Tibial artery (tissue), 4 donors: ENCODE data around the gene ACOX3.
A peak's percentile ranks its signal among the peaks of the same experiment; 100 is the strongest.

Experiments used
- DNase-seq, 2 donors: peaks; one replicate each; pipeline ENCODE4 v3.0.0-alpha.2; 2019
- H3K27ac ChIP-seq, 2 donors: fragments of 200-600 bp; sonication (generic) in 1 of 2; 1 replicate in 1 of 2; 2 replicates in 1 of 2; pipeline ENCODE4 v1.5.1; 2018 to 2019; ENCODE audit warnings: mild to moderate bottlenecking in 1 of 2
- H3K27me3 ChIP-seq, 2 donors: fragments of 200-600 bp; sonication (generic) in 1 of 2; one replicate each; pipeline versions ENCODE4 v1.5.1 to v1.6.0; 2016 to 2019
- H3K36me3 ChIP-seq, 3 donors: fragments of 200-600 bp; sonication (generic) in 2 of 3; one replicate each; pipeline ENCODE4 v1.5.1; 2016 to 2019; ENCODE audit warnings: mild to moderate bottlenecking in 2 of 3
- H3K4me1 ChIP-seq, 4 donors: fragments of 200-600 bp; sonication (generic) in 2 of 4; 1 replicate in 3 of 4; 2 replicates in 1 of 4; pipeline ENCODE4 v1.5.1; 2016 to 2019
- H3K4me3 ChIP-seq, 2 donors: fragments of 200-600 bp; sonication (generic) in 1 of 2; 1 replicate in 1 of 2; 2 replicates in 1 of 2; pipeline ENCODE4 v1.5.1; 2018 to 2019; ENCODE audit warnings: mild to moderate bottlenecking in 2 of 2
- H3K9me3 ChIP-seq, 3 donors: fragments of 200-600 bp; sonication (generic) in 1 of 3; one replicate each; pipeline ENCODE4 v1.5.1; 2016 to 2019
- CTCF ChIP-seq, 2 experiments: fragments of 200-600 bp in 1 of 2; fragments of 450-650 bp in 1 of 2; IDR thresholded peaks; one replicate each; pipeline ENCODE4 v1.5.1; 2017 to 2019; ENCODE audit warnings: antibody characterized with exemption in 2 of 2, mild to moderate bottlenecking in 1 of 2, moderate library complexity in 1 of 2
- intact Hi-C: fragments of 100-400 bp; cut with DNase I; formaldehyde crosslinking; loops from one replicate; pipeline ENCODE4 v1.15.0; 2023; ENCODE audit warnings: low total_unique reads

The ACOX3 gene

DNA sequence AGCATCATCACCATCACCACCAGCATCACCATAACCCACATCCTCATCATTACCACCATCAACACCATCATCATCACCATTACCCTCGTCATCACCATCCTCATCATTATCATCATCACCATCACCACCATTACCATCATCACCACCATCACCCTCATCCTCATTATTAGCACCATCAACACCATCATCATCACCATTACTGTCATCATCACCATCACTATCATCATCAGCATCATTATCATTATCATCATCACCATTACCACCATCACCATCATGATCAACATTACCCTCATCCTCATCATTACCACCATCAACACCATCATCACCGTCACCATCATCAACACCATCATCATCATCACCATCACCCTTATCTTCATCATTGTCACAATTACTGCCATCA, 119.3 kb downstream of the ACOX3 start:
- Histone ChIP-seq H3K4me3 (no peak overlapping the region), H3K4me1 (peaks cover 0 to 5% (median under 1%) of the 10 kb centered on the region in 4 donors), H3K27me3 (no peaks in the 10 kb centered on the region), H3K9me3 (peaks cover 0 to 9% (median 9%) of the 10 kb centered on the region in 3 donors), H3K27ac (no peak overlapping the region), H3K36me3 (no peaks in the 10 kb centered on the region)
- TF ChIP-seq CTCF (IDR thresholded peaks at IDR 0.05) = no peak
- intact Hi-C loops = no loop called here
- DNase-seq = no peak

GRCh38 chr4:8320386-8320750, 120.2 kb downstream of the ACOX3 start:
- Histone ChIP-seq H3K27ac (no peak overlapping the region), H3K36me3 (no peaks in the 10 kb centered on the region)

DNA sequence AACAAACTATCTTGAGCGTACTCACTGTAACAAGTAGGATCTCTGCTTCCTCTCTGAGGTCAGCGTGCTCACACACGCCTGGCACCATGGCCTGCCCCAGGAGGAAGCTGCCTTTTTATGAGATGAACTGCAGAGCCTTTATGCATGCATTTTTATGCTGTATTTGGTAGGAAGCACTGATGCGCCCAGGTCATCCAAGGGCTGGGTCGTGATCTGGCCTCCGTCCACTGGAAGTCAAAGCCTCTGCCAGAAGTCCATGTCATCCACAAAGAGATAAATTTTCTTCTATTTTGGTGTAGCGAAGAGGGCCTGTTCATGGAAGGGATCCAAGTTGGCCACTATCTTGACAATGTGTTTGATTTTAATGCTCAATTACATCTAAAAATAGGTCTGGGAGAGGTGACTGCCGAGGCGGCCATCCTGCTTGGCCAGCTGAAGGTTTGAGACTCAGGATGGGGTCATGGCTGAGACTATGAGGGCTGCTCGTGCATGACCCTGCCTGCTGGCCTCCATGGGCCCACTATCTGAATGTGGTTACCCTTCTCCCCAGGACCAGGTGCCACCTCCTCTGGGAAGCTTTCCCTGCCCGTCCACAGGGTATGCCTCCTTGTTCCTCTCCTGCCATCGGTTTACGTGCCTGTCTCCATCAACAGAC, 120.7 kb downstream of the ACOX3 start:
- Histone ChIP-seq H3K27ac (no peak overlapping the region), H3K4me3 (no peak overlapping the region), H3K27me3 (peaks cover 0 to 4% of the 10 kb centered on the region in 2 donors), H3K36me3 (no peaks in the 10 kb centered on the region), H3K9me3 (peaks cover 0 to 9% (median 4%) of the 10 kb centered on the region in 3 donors), H3K4me1 (peaks cover 0 to 15% (median 7%) of the 10 kb centered on the region in 4 donors)
- peak in 1 of 2 donors; percentile 61 for DNase-seq
- no peak for TF ChIP-seq CTCF (IDR thresholded peaks at IDR 0.05)
- intact Hi-C loops = no loop called here

More at GRCh38 chr4:8320386-8320750, 120.2 kb downstream of the ACOX3 start:
- peaks cover 0 to 2% of the 10 kb centered on the region in 2 donors for H3K27me3 ChIP-seq
- no peak for TF ChIP-seq CTCF (IDR thresholded peaks at IDR 0.05)
- intact Hi-C loops = no loop called here
- H3K4me3 ChIP-seq = no peak overlapping the region
- H3K9me3 ChIP-seq = peaks cover 0 to 9% (median 4%) of the 10 kb centered on the region in 3 donors
- no peak for DNase-seq
- H3K4me1 ChIP-seq = peaks cover 0 to 14% (median 6%) of the 10 kb centered on the region in 4 donors

- no peak for TF ChIP-seq CTCF (IDR thresholded peaks at IDR 0.05)
- intact Hi-C loops = no loop called here
- no peak overlapping the region for H3K27ac ChIP-seq
- peaks cover 0 to 5% of the 10 kb centered on the region in 2 donors for H3K27me3 ChIP-seq
- H3K4me3 ChIP-seq = no peak overlapping the region
- peak in 1 of 2 donors; percentile 38 for DNase-seq
- peaks cover 0 to 5% (median 4%) of the 10 kb centered on the region in 3 donors for H3K9me3 ChIP-seq
- no peaks in the 10 kb centered on the region for H3K36me3 ChIP-seq
- H3K4me1 ChIP-seq = peaks cover 0 to 15% (median 7%) of the 10 kb centered on the region in 4 donors
Observed at GRCh38 chr4:8319061-8319460, 121.5 kb downstream of the ACOX3 start.

DNA sequence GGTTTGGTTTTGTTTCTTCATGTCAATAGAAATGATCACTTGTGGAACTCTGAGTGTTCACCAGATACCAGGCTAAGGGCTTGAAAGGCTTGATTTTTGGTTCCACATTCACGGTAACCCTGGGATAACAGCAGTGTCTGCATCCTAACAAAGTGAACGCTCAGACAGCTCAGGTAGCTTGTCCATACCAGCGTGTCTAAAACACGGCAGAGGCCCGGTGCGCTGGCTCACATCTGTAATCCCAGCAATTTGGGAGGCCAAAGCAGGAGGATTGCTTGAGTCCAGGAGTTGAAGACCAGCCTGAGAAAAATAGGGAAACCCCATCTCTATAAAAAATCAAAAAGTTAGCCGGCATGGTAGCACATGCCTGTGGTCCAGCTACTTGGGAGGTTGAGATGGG, 122.0 kb downstream of the ACOX3 start:
- Histone ChIP-seq H3K4me1 (peaks cover 0 to 15% (median 7%) of the 10 kb centered on the region in 4 donors), H3K9me3 (peaks cover 0 to 1% (median 0%) of the 10 kb centered on the region in 3 donors), H3K27ac (no peak overlapping the region), H3K27me3 (peaks cover 0 to 5% of the 10 kb centered on the region in 2 donors), H3K36me3 (no peaks in the 10 kb centered on the region), H3K4me3 (no peak overlapping the region)
- DNase-seq = no peak
- no peak for TF ChIP-seq CTCF (IDR thresholded peaks at IDR 0.05)
- intact Hi-C loops = no loop called here
